Activated naive CD8-positive, alpha-beta T cell treated with anti-CD3 and anti-CD28 coated beads, Interleukin-2, amount 50 U/mL, for 16 hours (primary cell): Measurements from ENCODE around the gene UBE2E2.

Source experiments
- DNase-seq: peaks from one replicate; pipeline ENCODE4 v3.0.0-alpha.2; 2020; ENCODE audit warnings: low read depth, low spot score

Gene UBE2E2

DNA sequence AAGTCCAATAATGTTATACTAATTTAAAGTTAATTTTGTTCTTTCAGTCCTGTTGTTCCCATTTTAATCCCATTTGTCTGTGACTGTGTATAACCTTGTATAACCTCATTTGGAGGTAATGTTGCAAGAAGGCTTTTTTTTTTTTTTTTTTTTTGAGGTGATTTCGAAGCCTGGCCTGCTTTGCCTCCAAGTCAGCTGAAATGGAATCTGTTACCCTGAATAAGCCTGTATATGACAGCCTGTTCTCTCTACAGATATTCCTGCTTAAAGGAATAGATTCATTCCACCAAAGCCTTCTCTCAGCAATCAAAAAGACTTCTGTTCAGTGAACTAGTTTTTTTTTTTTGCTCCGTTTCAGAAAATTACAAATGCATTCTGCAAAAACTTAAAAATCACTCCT, 330.9 kb downstream of the UBE2E2 start:
- DNase-seq = no peak

- DNase-seq = no peak
These were observed 334.0 kb downstream of the UBE2E2 start for GRCh38 chr3:23537101-23537551.

- DNase-seq = no peak
These were observed 336.1 kb downstream of the UBE2E2 start for GRCh38 chr3:23539185-23539584.

GRCh38 chr3:23540600-23540999, 337.5 kb downstream of the UBE2E2 start:
- no peak for DNase-seq

- no peak for DNase-seq
These were observed 339.0 kb downstream of the UBE2E2 start for GRCh38 chr3:23542079-23542478.

- no peak for DNase-seq
These were observed 343.1 kb downstream of the UBE2E2 start for GRCh38 chr3:23546181-23546580.

- no peak for DNase-seq
These were observed 345.0 kb downstream of the UBE2E2 start for GRCh38 chr3:23547905-23548650.

- DNase-seq = no peak
These were observed 345.6 kb downstream of the UBE2E2 start for GRCh38 chr3:23548706-23549105.

DNA sequence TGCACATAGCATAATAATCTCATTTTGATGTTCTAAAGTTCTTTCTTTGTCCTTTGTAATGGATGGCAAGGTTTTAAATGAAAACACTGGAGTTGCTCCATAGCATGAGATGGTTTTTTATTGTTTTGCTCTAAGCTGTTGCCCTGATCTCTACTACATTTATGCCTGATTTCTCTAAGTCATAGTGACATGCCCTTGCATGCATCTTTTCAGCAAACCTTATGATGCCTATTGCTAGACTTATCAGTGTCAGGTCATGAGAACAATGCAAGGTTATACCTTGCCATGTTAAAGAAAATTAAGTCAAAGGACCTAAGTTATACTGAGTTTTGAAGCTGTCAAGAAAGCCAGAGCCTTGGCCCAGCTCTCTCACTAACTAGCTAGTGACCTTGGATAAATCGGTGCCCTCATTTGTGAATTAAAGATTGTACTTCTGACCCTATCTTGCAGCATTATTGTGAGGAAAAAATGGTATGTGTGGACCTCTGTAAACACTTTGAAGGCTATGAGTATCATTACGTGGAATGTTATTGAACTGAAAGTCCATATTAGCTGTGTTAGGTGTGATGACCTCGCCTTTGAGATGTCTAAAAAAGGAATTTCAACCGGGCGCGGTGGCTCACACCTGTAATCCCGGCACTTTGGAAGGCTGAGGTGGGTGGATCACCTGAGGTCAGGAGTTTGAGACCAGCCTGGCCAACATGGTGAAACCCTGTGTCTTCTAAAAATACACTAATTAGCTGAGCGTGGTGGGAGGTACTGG, 346.2 kb downstream of the UBE2E2 start:
- DNase-seq = no peak

DNA sequence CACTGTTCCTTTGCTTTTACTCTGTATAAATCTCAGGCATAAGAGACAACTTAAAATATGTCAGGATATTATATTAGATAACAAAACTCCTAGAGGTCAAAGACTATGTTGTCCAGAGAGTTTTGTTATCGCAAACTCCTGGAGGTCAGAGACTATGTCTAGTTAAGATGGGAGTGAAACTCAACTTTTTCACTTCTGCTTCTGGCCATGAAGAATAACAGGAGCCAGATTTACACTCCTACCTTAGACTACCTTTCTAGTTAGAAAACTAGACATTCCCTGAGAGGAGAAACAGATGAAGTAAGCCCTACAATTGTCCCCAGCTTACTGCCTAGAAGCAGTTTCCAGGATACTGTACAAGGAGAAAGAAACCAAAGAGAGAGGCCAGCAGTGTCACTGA, 347.3 kb downstream of the UBE2E2 start:
- no peak for DNase-seq

GRCh38 chr3:23552506-23552905, 349.4 kb downstream of the UBE2E2 start:
- DNase-seq = no peak

DNA sequence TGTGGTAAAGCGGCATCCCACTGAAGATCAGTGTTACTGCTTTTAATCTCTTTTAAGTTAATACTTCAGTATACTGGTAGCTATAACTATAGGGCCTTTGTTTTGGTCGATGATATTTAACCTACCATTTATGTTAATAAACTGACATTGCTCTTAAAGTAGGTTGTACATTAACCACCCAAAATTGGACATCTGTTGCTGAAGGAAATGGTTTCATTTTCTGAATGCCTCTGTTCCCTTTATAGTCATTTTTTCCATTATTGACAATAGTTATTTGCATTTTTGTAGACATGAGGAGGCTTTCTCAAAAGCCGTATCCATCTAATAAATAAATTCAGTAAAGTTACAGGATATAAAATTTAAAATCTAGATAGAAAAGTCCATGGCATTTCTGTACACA, 350.2 kb downstream of the UBE2E2 start:
- no peak for DNase-seq

GRCh38 chr3:23565041-23565775, 362.1 kb downstream of the UBE2E2 start:
- DNase-seq = no peak

- no peak for DNase-seq
These were observed 363.4 kb downstream of the UBE2E2 start for GRCh38 chr3:23566499-23566898.

DNA sequence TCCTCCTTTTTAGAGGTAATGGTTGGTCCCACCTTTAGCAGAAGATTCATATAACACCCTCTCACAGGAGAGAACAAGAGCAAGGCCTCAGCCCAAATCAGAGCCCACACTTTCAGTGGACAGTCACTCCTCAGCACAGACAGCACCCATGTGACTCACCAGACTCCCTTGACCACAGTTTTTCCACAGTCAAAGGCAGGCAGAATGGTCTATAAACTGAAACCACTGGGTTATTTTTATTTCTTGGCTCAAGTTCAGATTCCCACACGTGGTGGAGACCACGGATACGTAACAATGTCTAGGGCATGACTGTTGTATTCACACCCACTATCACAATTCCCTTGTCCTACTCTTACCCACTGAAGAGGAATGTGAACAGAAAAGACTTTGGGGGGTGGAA, 364.8 kb downstream of the UBE2E2 start:
- DNase-seq = no peak

DNA sequence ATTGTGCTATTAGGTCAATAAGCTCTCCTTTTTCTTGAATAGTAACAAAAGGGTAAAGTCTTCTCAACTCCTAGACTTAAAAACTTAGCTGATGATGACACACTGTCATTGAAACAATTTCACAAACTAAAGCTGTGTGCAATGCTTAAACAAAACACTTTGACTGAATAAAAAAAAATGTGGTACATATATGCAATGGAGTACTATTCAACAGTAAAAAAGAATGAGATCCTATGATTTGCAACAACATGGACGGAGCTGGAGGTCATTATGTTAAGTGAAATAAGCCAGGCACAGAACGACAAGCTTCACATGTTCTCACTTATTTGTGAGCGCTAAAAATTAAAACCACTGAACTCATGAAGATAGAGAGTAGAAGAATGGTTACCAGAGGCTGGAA, 370.7 kb downstream of the UBE2E2 start:
- DNase-seq = no peak

DNA sequence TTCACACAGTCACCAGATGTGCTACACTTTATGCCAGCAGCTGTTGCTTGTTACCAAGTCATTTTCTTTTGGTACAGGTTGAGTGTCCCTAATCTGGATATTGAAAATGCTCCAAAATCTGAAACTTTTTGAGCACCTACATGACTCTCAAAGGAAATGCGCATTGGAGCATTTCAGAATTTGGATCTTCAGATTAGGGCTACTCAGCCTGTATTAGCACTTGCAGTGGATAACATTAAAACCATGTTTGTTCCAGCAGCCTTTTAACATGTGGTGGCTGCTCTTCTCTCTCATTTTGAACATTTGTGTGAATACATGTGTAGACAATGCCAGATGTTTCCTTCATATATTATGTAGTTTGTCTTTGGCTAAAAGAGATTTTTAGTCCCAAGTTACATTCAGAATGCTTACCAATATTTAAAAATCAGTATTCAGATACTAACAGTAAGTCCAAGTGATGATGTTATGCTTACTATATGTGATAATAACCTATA, 371.7 kb downstream of the UBE2E2 start:
- no peak for DNase-seq

GRCh38 chr3:23575697-23576096, 372.6 kb downstream of the UBE2E2 start:
- no peak for DNase-seq

- no peak for DNase-seq
These were observed 373.3 kb downstream of the UBE2E2 start for GRCh38 chr3:23576379-23576959.

DNA sequence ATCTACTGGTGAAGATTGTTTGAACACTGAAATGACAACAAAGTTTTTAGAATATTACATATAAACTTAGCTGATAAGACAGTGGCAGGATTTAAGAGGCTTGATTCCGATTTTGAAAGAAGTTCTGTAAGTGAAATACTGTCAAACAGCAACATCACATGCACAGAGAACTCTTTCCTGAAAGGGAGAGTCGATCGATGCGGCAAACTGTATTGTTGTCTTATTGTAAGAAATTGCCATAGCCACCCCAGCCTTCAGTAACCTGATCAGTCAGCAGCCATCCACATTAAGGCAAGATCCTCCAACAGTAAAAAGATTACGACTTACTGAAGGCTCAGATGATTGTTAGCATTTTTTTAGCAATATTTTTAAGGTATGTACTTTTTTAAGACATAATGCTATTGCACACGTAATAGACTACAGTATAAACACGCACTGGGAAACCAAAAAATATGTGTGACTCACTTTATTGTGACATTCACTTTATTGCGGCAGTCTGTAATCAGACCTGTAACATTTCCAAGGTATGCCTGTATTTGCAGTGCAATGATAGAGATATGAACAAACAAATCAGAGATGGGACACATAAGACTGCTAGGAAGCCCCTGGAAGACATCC, 377.1 kb downstream of the UBE2E2 start:
- no peak for DNase-seq

- DNase-seq = no peak
These were observed 381.0 kb downstream of the UBE2E2 start for GRCh38 chr3:23583980-23584740.
